ENCODE data around the gene ARHGEF1.
"Not testable (repeated sequence)": the region's sequence is repeated elsewhere in the genome, so short reads cannot be mapped to it uniquely, and the experiment has no call there.

Gene ARHGEF1

GRCh38 chr19:41863209-41863931 is 19.6 kb upstream of the ARHGEF1 start:
- DNase-seq (ENCODE audit: low read depth), result no peak

GRCh38 chr19:41864374-41864773 is 18.6 kb upstream of the ARHGEF1 start:
- DNase-seq (ENCODE audit: low read depth), result no peak

- no peak for DNase-seq (ENCODE audit: low read depth)
These were observed 16.7 kb upstream of the ARHGEF1 start for GRCh38 chr19:41866284-41866683.

GRCh38 chr19:41868120-41868988 is 14.6 kb upstream of the ARHGEF1 start:
- no peak for DNase-seq (ENCODE audit: low read depth)

- DNase-seq (ENCODE audit: low read depth), result no peak
These were observed 14.0 kb upstream of the ARHGEF1 start for GRCh38 chr19:41868989-41869300.

GRCh38 chr19:41869374-41869955 is 13.5 kb upstream of the ARHGEF1 start:
- DNase-seq (ENCODE audit: low read depth), result no peak

GRCh38 chr19:41870401-41870873 is 12.5 kb upstream of the ARHGEF1 start:
- no peak for DNase-seq (ENCODE audit: low read depth)

- no peak for DNase-seq (ENCODE audit: low read depth)
These were observed 11.2 kb upstream of the ARHGEF1 start for GRCh38 chr19:41871573-41872383.

- no peak for DNase-seq (ENCODE audit: low read depth)
These were observed 10.6 kb upstream of the ARHGEF1 start for GRCh38 chr19:41872384-41872774.

GRCh38 chr19:41872775-41873647 is 10.0 kb upstream of the ARHGEF1 start:
- DNase-seq (ENCODE audit: low read depth), result no peak

- DNase-seq (ENCODE audit: low read depth), result not testable (repeated sequence)
These were observed 7.0 kb upstream of the ARHGEF1 start for GRCh38 chr19:41875973-41876372.

- no peak for DNase-seq (ENCODE audit: low read depth)
These were observed 5.8 kb upstream of the ARHGEF1 start, which contains the start of gene CD79A for GRCh38 chr19:41876847-41877832. TSS of gene CD79A (plus strand) at chr19:41877279. CDS start at chr19:41877305, 26 bp downstream.

- DNase-seq (ENCODE audit: low read depth), result no peak
These were observed 4.8 kb upstream of the ARHGEF1 start for GRCh38 chr19:41877916-41878905.

- no peak for DNase-seq (ENCODE audit: low read depth)
These were observed 3.9 kb upstream of the ARHGEF1 start for GRCh38 chr19:41879080-41879479.

- DNase-seq (ENCODE audit: low read depth), result no peak
These were observed 3.2 kb upstream of the ARHGEF1 start for GRCh38 chr19:41879670-41880328.

- no peak for DNase-seq (ENCODE audit: low read depth)
These were observed 2.7 kb upstream of the ARHGEF1 start for GRCh38 chr19:41880329-41880708.

- no peak for DNase-seq (ENCODE audit: low read depth)
These were observed 458 bp downstream of the ARHGEF1 start for GRCh38 chr19:41883463-41883820.

Data from HS-27A (cell line).